Smooth muscle cell (in vitro differentiated cells): Measurements from ENCODE around the gene ENO4. TPM values are rescaled to one million over a fixed set of nuclear protein-coding genes. Genes with fewer than 3 reads are reported as not detected.

Source experiments
- DNase-seq: peaks from one replicate; lab custom pipeline; 2025; ENCODE audit not compliant: unreplicated experiment; lab: John Stamatoyannopoulos, UW
- H2AFZ ChIP-seq: fragments of 200-600 bp; sonication (generic); 2 replicates; pipeline ENCODE4 v1.6.0; 2016; ENCODE audit warnings: antibody characterized with exemption, low read depth, mild to moderate bottlenecking
- H3F3A ChIP-seq: fragments of 200-600 bp; sonication (generic); 2 replicates; pipeline ENCODE4 v1.6.0; 2017; ENCODE audit warnings: antibody characterized with exemption, low read depth
- H3K27ac ChIP-seq: fragments of 200-600 bp; sonication (generic); 2 replicates; pipeline ENCODE4 v1.5.1; 2016; ENCODE audit warnings: low read depth, mild to moderate bottlenecking
- H3K27me3 ChIP-seq: fragments of 200-600 bp; sonication (generic); 2 replicates; pipeline ENCODE4 v1.6.1; 2016; ENCODE audit warnings: low read depth, mild to moderate bottlenecking
- H3K36me3 ChIP-seq: fragments of 200-600 bp; sonication (generic); 2 replicates; pipeline ENCODE4 v1.5.1; 2016; ENCODE audit warnings: low read depth
- H3K4me1 ChIP-seq: fragments of 200-600 bp; sonication (generic); 2 replicates; pipeline ENCODE4 v1.5.1; 2016; ENCODE audit warnings: low read depth
- H3K4me2 ChIP-seq: fragments of 200-600 bp; sonication (generic); 2 replicates; pipeline ENCODE4 v1.6.0; 2016; ENCODE audit warnings: mild to moderate bottlenecking
- H3K4me3 ChIP-seq: fragments of 200-600 bp; sonication (generic); 2 replicates; pipeline ENCODE4 v1.5.1; 2016; ENCODE audit warnings: mild to moderate bottlenecking
- H3K79me2 ChIP-seq: fragments of 200-600 bp; sonication (generic); 2 replicates; pipeline ENCODE4 v1.6.0; 2016; ENCODE audit warnings: low read depth, mild to moderate bottlenecking
- H3K9ac ChIP-seq: fragments of 200-600 bp; sonication (generic); 2 replicates; pipeline ENCODE4 v1.6.0; 2016; ENCODE audit warnings: low read depth
- H3K9me3 ChIP-seq: fragments of 200-600 bp; sonication (generic); replicated peaks from 2 replicates; pipeline ENCODE4 v1.5.1; 2016; ENCODE audit warnings: low read depth
- H4K20me1 ChIP-seq: fragments of 200-600 bp; sonication (generic); 2 replicates; pipeline ENCODE4 v1.6.0; 2016; ENCODE audit warnings: low read depth
- CTCF ChIP-seq: fragments of 200-600 bp; sonication (generic); IDR thresholded peaks from 2 replicates; pipeline ENCODE4 v1.5.1; 2017; ENCODE audit warnings: borderline replicate concordance, mild to moderate bottlenecking, antibody characterized with exemption; ENCODE audit not compliant: insufficient read depth, poor library complexity, severe bottlenecking
- WGBS: methylation state at CpG from one replicate; pipeline ENCODE4 v1.1.7; 2016; ENCODE audit warnings: low lambda C conversion rate; 5-methylcytosine and 5-hydroxymethylcytosine counted together
- polyA plus RNA-seq: library from polyadenylated mRNA; unstranded; fragments of >200 nt; fragmentation: Nextera tagmentation; extraction: Ambion mirVana; gene quantifications from 2 replicates; pipeline ENCODE4 v1.2.1, GENCODE V29; 2016
- total RNA-seq: library from RNA; depleted of rRNA; stranded (reverse); fragments of >200 nt; gene quantifications from 2 replicates; pipeline ENCODE4 v1.2.3, GENCODE V29; 2014

ENO4 gene
- total and polyA plus RNA-seq, 2 experiments from 2014 or later, result 0.54 to 1.3 TPM

- Histone ChIP-seq H3K27me3 (peaks cover 32% of the 10 kb centered on the region), H3K9ac (no peak overlapping the region), H3K36me3 (no peaks in the 10 kb centered on the region), H3F3A (no peaks in the 10 kb centered on the region), H3K9me3 (no peaks in the 10 kb centered on the region), H3K79me2 (no peaks in the 10 kb centered on the region), H4K20me1 (no peaks in the 10 kb centered on the region), H3K4me1 (peaks cover 53% of the 10 kb centered on the region), H3K4me2 (no peak overlapping the region), H3K4me3 (no peak overlapping the region), H3K27ac (no peak overlapping the region), H2AFZ (no peak overlapping the region)
- no peak for TF ChIP-seq CTCF
- no peak for DNase-seq
- WGBS, result 63% methylated on average over 7 of the region's 7 CpGs
Measured at GRCh38 chr10:116835658-116836057, 13.6 kb upstream of the ENO4 start.

DNA sequence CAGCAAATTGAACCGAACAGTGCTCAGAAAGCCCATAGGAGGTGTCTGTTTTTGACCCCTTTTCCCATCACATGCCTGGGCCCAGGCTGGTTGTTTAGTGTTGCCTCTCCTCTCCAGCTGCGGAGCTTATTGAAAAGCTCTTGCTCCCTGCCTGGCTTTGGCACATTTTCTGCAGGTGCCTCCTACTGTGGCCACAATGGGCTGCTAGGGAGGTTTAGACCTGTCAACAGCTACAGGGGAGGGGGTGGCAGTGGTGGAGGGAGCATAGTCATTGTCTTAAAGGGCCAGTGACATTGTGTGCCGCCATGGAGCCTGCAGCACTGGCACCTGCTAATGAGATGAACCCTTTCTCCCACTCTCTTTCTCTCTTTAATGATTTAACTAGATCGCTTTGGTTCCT lies 13.2 kb upstream of the ENO4 start:
- Histone ChIP-seq H4K20me1 (no peaks in the 10 kb centered on the region), H2AFZ (no peak overlapping the region), H3K4me3 (no peak overlapping the region), H3K27ac (no peak overlapping the region), H3K36me3 (no peaks in the 10 kb centered on the region), H3K9me3 (no peaks in the 10 kb centered on the region), H3F3A (no peaks in the 10 kb centered on the region), H3K79me2 (no peaks in the 10 kb centered on the region), H3K27me3 (peaks cover 29% of the 10 kb centered on the region), H3K4me1 (peaks cover 57% of the 10 kb centered on the region), H3K4me2 (no peak overlapping the region), H3K9ac (no peak overlapping the region)
- no peak for DNase-seq
- TF ChIP-seq CTCF, result no peak
- WGBS, result 29% methylated on average over 4 of the region's 4 CpGs

DNA sequence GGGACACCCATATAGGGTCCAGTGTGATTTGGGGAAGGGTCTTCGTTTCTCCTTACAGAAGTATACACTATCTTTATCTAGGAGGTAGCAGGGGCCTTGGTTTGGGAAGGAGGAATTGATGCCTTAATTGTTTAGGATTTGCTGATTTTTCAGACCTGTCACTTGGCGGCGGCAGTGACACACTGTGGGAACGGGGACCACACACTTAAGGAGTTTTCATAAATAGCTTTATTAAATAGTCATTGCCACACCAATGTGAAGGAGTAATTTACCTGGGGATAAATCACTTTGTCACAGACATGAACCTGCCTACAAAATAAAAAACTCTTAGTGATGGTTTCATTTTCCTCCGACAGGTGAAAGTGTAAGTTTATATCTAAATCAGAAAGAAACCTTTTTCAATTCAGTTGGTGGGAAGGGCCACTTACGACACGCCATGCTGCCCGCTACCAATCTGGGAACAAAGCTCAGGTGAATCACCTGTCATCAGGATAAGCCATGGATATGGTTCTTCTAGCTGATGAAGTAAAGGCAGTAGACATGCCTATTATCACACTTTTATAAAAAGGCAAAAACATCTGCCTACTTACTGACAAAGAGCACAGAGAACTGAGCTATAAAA lies 12.3 kb upstream of the ENO4 start:
- H2AFZ ChIP-seq, result no peak overlapping the region
- H3K9ac ChIP-seq, result no peak overlapping the region
- DNase-seq, result no peak
- no peaks in the 10 kb centered on the region for H3K9me3 ChIP-seq
- H4K20me1 ChIP-seq, result no peaks in the 10 kb centered on the region
- H3F3A ChIP-seq, result no peaks in the 10 kb centered on the region
- 67% methylated on average over 8 of the region's 8 CpGs for WGBS
- no peak overlapping the region for H3K4me2 ChIP-seq
- no peak overlapping the region for H3K4me3 ChIP-seq
- no peak overlapping the region for H3K27ac ChIP-seq
- no peaks in the 10 kb centered on the region for H3K36me3 ChIP-seq
- TF ChIP-seq CTCF, result peak; percentile 13
- H3K4me1 ChIP-seq, result peaks cover 57% of the 10 kb centered on the region
- no peaks in the 10 kb centered on the region for H3K79me2 ChIP-seq
- H3K27me3 ChIP-seq, result peaks cover 26% of the 10 kb centered on the region

- WGBS, result 66% methylated on average over 5 of the region's 5 CpGs
- H3K4me3 ChIP-seq, result no peak overlapping the region
- no peaks in the 10 kb centered on the region for H3K36me3 ChIP-seq
- no peak for DNase-seq
- peaks cover 57% of the 10 kb centered on the region for H3K4me1 ChIP-seq
- TF ChIP-seq CTCF, result no peak
- H4K20me1 ChIP-seq, result no peaks in the 10 kb centered on the region
- H3K27ac ChIP-seq, result no peak overlapping the region
- H3F3A ChIP-seq, result no peaks in the 10 kb centered on the region
- H3K9me3 ChIP-seq, result no peaks in the 10 kb centered on the region
- H3K27me3 ChIP-seq, result peaks cover 26% of the 10 kb centered on the region
- no peak overlapping the region for H2AFZ ChIP-seq
- H3K9ac ChIP-seq, result no peak overlapping the region
- no peak overlapping the region for H3K4me2 ChIP-seq
- no peaks in the 10 kb centered on the region for H3K79me2 ChIP-seq
Measured at GRCh38 chr10:116838143-116838725, 11.1 kb upstream of the ENO4 start.
